ENCODE data around the gene ATP1A2.
A peak's percentile ranks its signal among the peaks of the same experiment; 100 is the strongest.

The ATP1A2 gene

GRCh38 chr1:160085686-160086455 lies 29.7 kb upstream of the ATP1A2 start:
- peak; percentile 51 for DNase-seq

- DNase-seq = no peak
Observed at GRCh38 chr1:160086456-160086892, 29.1 kb upstream of the ATP1A2 start.

GRCh38 chr1:160087118-160087662 lies 28.4 kb upstream of the ATP1A2 start:
- DNase-seq = no peak

- DNase-seq = no peak
Observed at GRCh38 chr1:160089883-160090282, 25.7 kb upstream of the ATP1A2 start.

GRCh38 chr1:160090760-160091159 lies 24.8 kb upstream of the ATP1A2 start:
- DNase-seq = no peak

GRCh38 chr1:160091666-160092223 lies 23.8 kb upstream of the ATP1A2 start:
- DNase-seq = no peak

GRCh38 chr1:160092366-160093068 lies 23.0 kb upstream of the ATP1A2 start:
- no peak for DNase-seq

GRCh38 chr1:160093069-160093395 lies 22.5 kb upstream of the ATP1A2 start:
- no peak for DNase-seq

GRCh38 chr1:160093624-160094290 lies 21.8 kb upstream of the ATP1A2 start:
- no peak for DNase-seq

GRCh38 chr1:160094291-160094625 lies 21.3 kb upstream of the ATP1A2 start:
- no peak for DNase-seq

- no peak for DNase-seq
Observed at GRCh38 chr1:160094806-160095205, 20.8 kb upstream of the ATP1A2 start.

- no peak for DNase-seq
Observed at GRCh38 chr1:160095382-160096105, 20.0 kb upstream of the ATP1A2 start.

- no peak for DNase-seq
Observed at GRCh38 chr1:160096274-160097116, 19.1 kb upstream of the ATP1A2 start.

GRCh38 chr1:160097151-160097910 lies 18.2 kb upstream of the ATP1A2 start:
- no peak for DNase-seq

GRCh38 chr1:160097911-160098851 lies 17.4 kb upstream of the ATP1A2 start, which contains the start of gene IGSF8:
IGSF8 (minus strand) TSS chr1:160098619; CDS start chr1:160098472, 147 bp downstream.
- peak; percentile 91 for DNase-seq

- DNase-seq = peak; percentile 91
Observed at GRCh38 chr1:160098852-160099561, 16.6 kb upstream of the ATP1A2 start.

GRCh38 chr1:160099716-160100375 lies 15.7 kb upstream of the ATP1A2 start:
- no peak for DNase-seq

GRCh38 chr1:160101037-160101716 lies 14.4 kb upstream of the ATP1A2 start:
- peak; percentile 58 for DNase-seq

All from NCI-H510A treated with DMSO at 0.1 percent for 48 hours (cell line).